ENCODE data around the gene UCN.

Gene UCN

GRCh38 chr2:27351802-27352598 is 43.8 kb upstream of the UCN start:
- no peaks in the 10 kb centered on the region for H3K9me3 ChIP-seq (ENCODE audit: insufficient read depth, low read length)
- DNase-seq (ENCODE audit: low read depth, low spot score) = no peak
- peaks cover 10% of the 10 kb centered on the region for H3K36me3 ChIP-seq (ENCODE audit: insufficient read depth, insufficient read length, low read length)
- no peak overlapping the region for H3K4me3 ChIP-seq (ENCODE audit: insufficient read length, low read depth)
- no peak overlapping the region for H3K9ac ChIP-seq (ENCODE audit: insufficient read length, low read depth)
- TF ChIP-seq SUZ12 (IDR thresholded peaks at IDR 0.05; ENCODE audit: extremely low read depth, insufficient read depth, insufficient read length) = no peak
- TF ChIP-seq YY1 (IDR thresholded peaks at IDR 0.05; ENCODE audit: insufficient read depth, insufficient read length) = no peak
- no peak for TF ChIP-seq ZNF274 (IDR thresholded peaks at IDR 0.05; ENCODE audit: low read depth, low read length)
- H3K4me1 ChIP-seq (ENCODE audit: insufficient read depth, insufficient read length) = no peaks in the 10 kb centered on the region
- no peaks in the 10 kb centered on the region for H3K27me3 ChIP-seq (ENCODE audit: insufficient read depth, insufficient read length)

- Histone ChIP-seq H3K9ac (ENCODE audit: insufficient read length, low read depth) (no peak overlapping the region), H3K4me3 (ENCODE audit: insufficient read length, low read depth) (no peak overlapping the region), H3K27me3 (ENCODE audit: insufficient read depth, insufficient read length) (no peaks in the 10 kb centered on the region), H3K36me3 (ENCODE audit: insufficient read depth, insufficient read length, low read length) (peaks cover 10% of the 10 kb centered on the region), H3K4me1 (ENCODE audit: insufficient read depth, insufficient read length) (no peaks in the 10 kb centered on the region), H3K9me3 (ENCODE audit: insufficient read depth, low read length) (no peaks in the 10 kb centered on the region)
- no peak for DNase-seq (ENCODE audit: low read depth, low spot score)
- TF ChIP-seq YY1 (IDR thresholded peaks at IDR 0.05; ENCODE audit: insufficient read depth, insufficient read length) (no peak), SUZ12 (IDR thresholded peaks at IDR 0.05; ENCODE audit: extremely low read depth, insufficient read depth, insufficient read length) (no peak), ZNF274 (IDR thresholded peaks at IDR 0.05; ENCODE audit: low read depth, low read length) (no peak)
These were observed 42.0 kb upstream of the UCN start for GRCh38 chr2:27350106-27350693.

- no peaks in the 10 kb centered on the region for H3K9me3 ChIP-seq (ENCODE audit: insufficient read depth, low read length)
- H3K36me3 ChIP-seq (ENCODE audit: insufficient read depth, insufficient read length, low read length) = peaks cover 12% of the 10 kb centered on the region
- TF ChIP-seq SUZ12 (IDR thresholded peaks at IDR 0.05; ENCODE audit: extremely low read depth, insufficient read depth, insufficient read length) (no peak), ZNF274 (IDR thresholded peaks at IDR 0.05; ENCODE audit: low read depth, low read length) (no peak), YY1 (IDR thresholded peaks at IDR 0.05; ENCODE audit: insufficient read depth, insufficient read length) (no peak)
- no peaks in the 10 kb centered on the region for H3K4me1 ChIP-seq (ENCODE audit: insufficient read depth, insufficient read length)
- no peak overlapping the region for H3K4me3 ChIP-seq (ENCODE audit: insufficient read length, low read depth)
- DNase-seq (ENCODE audit: low read depth, low spot score) = no peak
- H3K27me3 ChIP-seq (ENCODE audit: insufficient read depth, insufficient read length) = no peaks in the 10 kb centered on the region
- H3K9ac ChIP-seq (ENCODE audit: insufficient read length, low read depth) = no peak overlapping the region
These were observed 39.4 kb upstream of the UCN start for GRCh38 chr2:27347641-27348040.

- Histone ChIP-seq H3K27me3 (ENCODE audit: insufficient read depth, insufficient read length) (no peaks in the 10 kb centered on the region), H3K4me3 (ENCODE audit: insufficient read length, low read depth) (no peak overlapping the region), H3K36me3 (ENCODE audit: insufficient read depth, insufficient read length, low read length) (peaks cover 87% of the 10 kb centered on the region), H3K9me3 (ENCODE audit: insufficient read depth, low read length) (no peaks in the 10 kb centered on the region), H3K9ac (ENCODE audit: insufficient read length, low read depth) (no peak overlapping the region), H3K4me1 (ENCODE audit: insufficient read depth, insufficient read length) (no peaks in the 10 kb centered on the region)
- TF ChIP-seq YY1 (IDR thresholded peaks at IDR 0.05; ENCODE audit: insufficient read depth, insufficient read length) (no peak), SUZ12 (IDR thresholded peaks at IDR 0.05; ENCODE audit: extremely low read depth, insufficient read depth, insufficient read length) (no peak), ZNF274 (IDR thresholded peaks at IDR 0.05; ENCODE audit: low read depth, low read length) (no peak)
- no peak for DNase-seq (ENCODE audit: low read depth, low spot score)
These were observed 27.9 kb upstream of the UCN start for GRCh38 chr2:27336173-27336572.

GRCh38 chr2:27335311-27335710 is 27.1 kb upstream of the UCN start:
- no peak for DNase-seq (ENCODE audit: low read depth, low spot score)
- Histone ChIP-seq H3K27me3 (ENCODE audit: insufficient read depth, insufficient read length) (no peaks in the 10 kb centered on the region), H3K4me3 (ENCODE audit: insufficient read length, low read depth) (no peak overlapping the region), H3K9ac (ENCODE audit: insufficient read length, low read depth) (no peak overlapping the region), H3K36me3 (ENCODE audit: insufficient read depth, insufficient read length, low read length) (peaks cover 88% of the 10 kb centered on the region), H3K9me3 (ENCODE audit: insufficient read depth, low read length) (no peaks in the 10 kb centered on the region), H3K4me1 (ENCODE audit: insufficient read depth, insufficient read length) (no peaks in the 10 kb centered on the region)
- TF ChIP-seq ZNF274 (IDR thresholded peaks at IDR 0.05; ENCODE audit: low read depth, low read length) = no peak
- no peak for TF ChIP-seq YY1 (IDR thresholded peaks at IDR 0.05; ENCODE audit: insufficient read depth, insufficient read length)
- TF ChIP-seq SUZ12 (IDR thresholded peaks at IDR 0.05; ENCODE audit: extremely low read depth, insufficient read depth, insufficient read length) = no peak

GRCh38 chr2:27324720-27325119 is 16.5 kb upstream of the UCN start:
- Histone ChIP-seq H3K36me3 (ENCODE audit: insufficient read depth, insufficient read length, low read length) (peaks cover 47% of the 10 kb centered on the region), H3K27me3 (ENCODE audit: insufficient read depth, insufficient read length) (no peaks in the 10 kb centered on the region), H3K9me3 (ENCODE audit: insufficient read depth, low read length) (no peaks in the 10 kb centered on the region), H3K4me3 (ENCODE audit: insufficient read length, low read depth) (no peak overlapping the region), H3K4me1 (ENCODE audit: insufficient read depth, insufficient read length) (peaks cover 5% of the 10 kb centered on the region), H3K9ac (ENCODE audit: insufficient read length, low read depth) (no peak overlapping the region)
- TF ChIP-seq ZNF274 (IDR thresholded peaks at IDR 0.05; ENCODE audit: low read depth, low read length) = no peak
- TF ChIP-seq SUZ12 (IDR thresholded peaks at IDR 0.05; ENCODE audit: extremely low read depth, insufficient read depth, insufficient read length) = no peak
- TF ChIP-seq YY1 (IDR thresholded peaks at IDR 0.05; ENCODE audit: insufficient read depth, insufficient read length) = no peak
- DNase-seq (ENCODE audit: low read depth, low spot score) = no peak

GRCh38 chr2:27323596-27324285 is 15.5 kb upstream of the UCN start:
- peak overlapping the region; percentile 89 for H3K9ac ChIP-seq (ENCODE audit: insufficient read length, low read depth)
- peaks cover 5% of the 10 kb centered on the region for H3K4me1 ChIP-seq (ENCODE audit: insufficient read depth, insufficient read length)
- DNase-seq (ENCODE audit: low read depth, low spot score) = no peak

More at GRCh38 chr2:27323596-27324285, 15.5 kb upstream of the UCN start:
- Histone ChIP-seq H3K4me3 (ENCODE audit: insufficient read length, low read depth) (peak overlapping the region; percentile 88), H3K9me3 (ENCODE audit: insufficient read depth, low read length) (no peaks in the 10 kb centered on the region), H3K27me3 (ENCODE audit: insufficient read depth, insufficient read length) (no peaks in the 10 kb centered on the region), H3K36me3 (ENCODE audit: insufficient read depth, insufficient read length, low read length) (peaks cover 38% of the 10 kb centered on the region)
- TF ChIP-seq ZNF274 (IDR thresholded peaks at IDR 0.05; ENCODE audit: low read depth, low read length) (no peak), YY1 (IDR thresholded peaks at IDR 0.05; ENCODE audit: insufficient read depth, insufficient read length) (no peak), SUZ12 (IDR thresholded peaks at IDR 0.05; ENCODE audit: extremely low read depth, insufficient read depth, insufficient read length) (no peak)

All from NT2/D1 (cell line).